ENCODE data around the gene MATN1. TPM values are rescaled to one million over a fixed set of nuclear protein-coding genes. Genes with fewer than 3 reads are reported as not detected.

MATN1 gene
- polyA plus RNA-seq, 2 donors = 0.01 to 0.02 TPM

DNA sequence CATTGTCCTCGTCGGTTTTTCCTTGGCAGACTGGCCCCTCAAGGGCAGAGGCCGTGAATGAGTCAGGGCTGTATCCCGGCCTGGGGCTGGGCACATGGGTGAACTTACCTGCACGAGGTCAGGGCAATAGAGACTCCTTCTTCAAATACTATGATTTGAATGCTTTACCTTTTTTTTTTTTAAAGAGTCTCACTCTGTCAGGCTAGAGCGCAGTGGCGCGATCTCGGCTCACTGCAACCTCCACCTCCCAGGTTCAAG, 29.2 kb upstream of the MATN1 start:
- Histone ChIP-seq H3K27ac (ENCODE audit: low read depth in 2 of 2, low read length in 1 of 2) (no peak overlapping the region), H3K9me3 (ENCODE audit: control insufficient read depth in 2 of 2, insufficient read depth in 1 of 2, low read depth in 1 of 2, low read length in 1 of 2) (no peaks in the 10 kb centered on the region), H3K36me3 (ENCODE audit: control insufficient read depth in 2 of 2, insufficient read depth in 2 of 2, low read length in 1 of 2) (no peaks in the 10 kb centered on the region), H3K27me3 (ENCODE audit: control insufficient read depth in 1 of 2, insufficient read depth in 2 of 2, low read length in 2 of 2) (no peaks in the 10 kb centered on the region), H3K4me3 (ENCODE audit: low read depth in 1 of 2, low read length in 2 of 2) (no peak overlapping the region), H3K4me1 (ENCODE audit: control insufficient read depth in 2 of 2, insufficient read depth in 2 of 2, low read length in 1 of 2) (peaks cover 0 to 21% of the 10 kb centered on the region in 2 donors)
- 54 to 71% methylated on average over 9 of the region's 9 CpGs for WGBS, 2 donors

- Histone ChIP-seq H3K4me3 (ENCODE audit: low read depth in 1 of 2, low read length in 2 of 2) (no peak overlapping the region), H3K4me1 (ENCODE audit: control insufficient read depth in 2 of 2, insufficient read depth in 2 of 2, low read length in 1 of 2) (peaks cover 0 to 24% of the 10 kb centered on the region in 2 donors), H3K36me3 (ENCODE audit: control insufficient read depth in 2 of 2, insufficient read depth in 2 of 2, low read length in 1 of 2) (no peaks in the 10 kb centered on the region), H3K27ac (ENCODE audit: low read depth in 2 of 2, low read length in 1 of 2) (peak overlapping the region in 1 of 2 donors; percentile 40), H3K9me3 (ENCODE audit: control insufficient read depth in 2 of 2, insufficient read depth in 1 of 2, low read depth in 1 of 2, low read length in 1 of 2) (no peaks in the 10 kb centered on the region), H3K27me3 (ENCODE audit: control insufficient read depth in 1 of 2, insufficient read depth in 2 of 2, low read length in 2 of 2) (no peaks in the 10 kb centered on the region)
- 74 to 80% methylated on average over 8 of the region's 8 CpGs for WGBS, 2 donors
These were observed 28.7 kb upstream of the MATN1 start for GRCh38 chr1:30751830-30752650.

GRCh38 chr1:30750731-30751291, 27.4 kb upstream of the MATN1 start:
- H3K36me3 ChIP-seq (ENCODE audit: control insufficient read depth in 2 of 2, insufficient read depth in 2 of 2, low read length in 1 of 2) = no peaks in the 10 kb centered on the region
- 74 to 76% methylated on average over 10 of the region's 10 CpGs for WGBS, 2 donors
- peak overlapping the region; percentile 22 to 67 for H3K27ac ChIP-seq (ENCODE audit: low read depth in 2 of 2, low read length in 1 of 2)
- H3K9me3 ChIP-seq (ENCODE audit: control insufficient read depth in 2 of 2, insufficient read depth in 1 of 2, low read depth in 1 of 2, low read length in 1 of 2) = no peaks in the 10 kb centered on the region
- peaks cover 0 to 30% of the 10 kb centered on the region in 2 donors for H3K4me1 ChIP-seq (ENCODE audit: control insufficient read depth in 2 of 2, insufficient read depth in 2 of 2, low read length in 1 of 2)
- no peaks in the 10 kb centered on the region for H3K27me3 ChIP-seq (ENCODE audit: control insufficient read depth in 1 of 2, insufficient read depth in 2 of 2, low read length in 2 of 2)
- H3K4me3 ChIP-seq (ENCODE audit: low read depth in 1 of 2, low read length in 2 of 2) = no peak overlapping the region

GRCh38 chr1:30749691-30750583, 26.6 kb upstream of the MATN1 start:
- 69 to 74% methylated on average over 23 of the region's 23 CpGs for WGBS, 2 donors
- Histone ChIP-seq H3K9me3 (ENCODE audit: control insufficient read depth in 2 of 2, insufficient read depth in 1 of 2, low read depth in 1 of 2, low read length in 1 of 2) (no peaks in the 10 kb centered on the region), H3K27ac (ENCODE audit: low read depth in 2 of 2, low read length in 1 of 2) (peak overlapping the region; percentile 22 to 67), H3K27me3 (ENCODE audit: control insufficient read depth in 1 of 2, insufficient read depth in 2 of 2, low read length in 2 of 2) (no peaks in the 10 kb centered on the region), H3K4me3 (ENCODE audit: low read depth in 1 of 2, low read length in 2 of 2) (no peak overlapping the region), H3K4me1 (ENCODE audit: control insufficient read depth in 2 of 2, insufficient read depth in 2 of 2, low read length in 1 of 2) (peaks cover 0 to 33% of the 10 kb centered on the region in 2 donors), H3K36me3 (ENCODE audit: control insufficient read depth in 2 of 2, insufficient read depth in 2 of 2, low read length in 1 of 2) (no peaks in the 10 kb centered on the region)

DNA sequence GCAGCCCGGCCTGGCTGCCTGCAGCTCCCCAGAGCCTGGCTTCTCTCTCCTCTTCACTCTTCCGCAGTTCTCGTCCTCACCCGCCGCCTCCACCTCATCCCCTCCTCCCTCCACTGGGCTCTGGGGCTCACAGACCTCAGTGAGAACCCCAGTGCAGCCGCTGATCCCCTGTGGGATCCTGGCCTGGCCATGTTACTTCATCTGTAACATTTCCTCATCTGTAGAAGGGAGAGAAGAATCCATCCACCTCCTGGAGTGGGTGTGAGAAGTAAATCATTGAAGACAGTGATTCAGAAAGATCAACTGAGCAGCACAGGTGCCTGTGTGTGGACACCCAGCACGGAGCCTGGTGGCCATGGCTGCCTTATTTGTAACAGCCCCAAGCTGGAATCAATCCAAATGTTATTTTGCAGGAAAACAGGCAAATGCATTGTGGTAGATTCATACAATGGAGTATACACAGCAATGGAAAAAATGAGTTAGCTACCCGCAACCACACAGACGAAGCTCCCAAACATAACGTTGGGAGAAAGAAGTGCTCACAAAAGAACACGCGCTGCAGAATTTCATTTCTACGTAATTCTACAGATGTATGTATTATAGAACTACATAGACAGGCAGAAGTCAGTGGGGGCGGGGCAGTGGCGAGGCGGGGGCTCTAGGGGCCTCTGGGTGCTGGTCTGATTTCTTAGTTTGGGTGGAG, 25.5 kb upstream of the MATN1 start:
- peak overlapping the region in 1 of 2 donors; percentile 45 for H3K27ac ChIP-seq (ENCODE audit: low read depth in 2 of 2, low read length in 1 of 2)
- H3K4me1 ChIP-seq (ENCODE audit: control insufficient read depth in 2 of 2, insufficient read depth in 2 of 2, low read length in 1 of 2) = peaks cover 0 to 33% of the 10 kb centered on the region in 2 donors
- no peak overlapping the region for H3K4me3 ChIP-seq (ENCODE audit: low read depth in 1 of 2, low read length in 2 of 2)
- no peaks in the 10 kb centered on the region for H3K36me3 ChIP-seq (ENCODE audit: control insufficient read depth in 2 of 2, insufficient read depth in 2 of 2, low read length in 1 of 2)
- no peaks in the 10 kb centered on the region for H3K9me3 ChIP-seq (ENCODE audit: control insufficient read depth in 2 of 2, insufficient read depth in 1 of 2, low read depth in 1 of 2, low read length in 1 of 2)
- 71 to 72% methylated on average over 16 of the region's 16 CpGs for WGBS, 2 donors
- no peaks in the 10 kb centered on the region for H3K27me3 ChIP-seq (ENCODE audit: control insufficient read depth in 1 of 2, insufficient read depth in 2 of 2, low read length in 2 of 2)

DNA sequence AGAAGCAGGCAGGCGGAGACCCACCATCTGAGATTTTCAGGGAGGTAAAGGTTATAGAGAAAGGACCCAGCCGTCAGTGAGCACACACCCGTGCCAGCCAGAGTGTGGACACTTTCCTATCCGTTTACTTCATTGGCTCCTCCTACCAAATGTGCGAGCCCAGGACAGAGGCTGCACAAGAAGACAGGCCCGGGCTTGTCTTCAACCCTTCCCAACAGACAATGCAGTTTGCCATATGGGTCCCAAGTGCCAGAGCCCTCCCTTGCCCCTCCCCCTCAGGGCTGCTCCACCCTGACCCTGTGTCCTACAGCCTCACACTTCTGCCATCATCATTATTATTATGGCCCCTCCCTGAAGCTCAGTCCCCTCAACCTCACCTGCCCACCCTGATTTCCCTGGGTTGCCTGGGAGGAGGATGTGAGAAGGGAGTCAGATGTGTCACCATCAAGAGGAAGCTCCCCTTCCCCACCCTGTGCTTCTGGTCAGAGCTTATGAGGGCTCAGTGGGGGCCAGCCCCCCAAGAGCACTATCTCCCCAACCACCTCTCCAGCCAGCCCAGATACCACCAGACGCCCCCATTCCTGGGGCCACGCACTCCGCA, 24.8 kb upstream of the MATN1 start:
- no peaks in the 10 kb centered on the region for H3K27me3 ChIP-seq (ENCODE audit: control insufficient read depth in 1 of 2, insufficient read depth in 2 of 2, low read length in 2 of 2)
- peak overlapping the region in 1 of 2 donors; percentile 64 for H3K27ac ChIP-seq (ENCODE audit: low read depth in 2 of 2, low read length in 1 of 2)
- no peak overlapping the region for H3K4me3 ChIP-seq (ENCODE audit: low read depth in 1 of 2, low read length in 2 of 2)
- H3K4me1 ChIP-seq (ENCODE audit: control insufficient read depth in 2 of 2, insufficient read depth in 2 of 2, low read length in 1 of 2) = peaks cover 0 to 33% of the 10 kb centered on the region in 2 donors
- WGBS, 2 donors = 45 to 55% methylated on average over 9 of the region's 9 CpGs
- no peaks in the 10 kb centered on the region for H3K36me3 ChIP-seq (ENCODE audit: control insufficient read depth in 2 of 2, insufficient read depth in 2 of 2, low read length in 1 of 2)
- no peaks in the 10 kb centered on the region for H3K9me3 ChIP-seq (ENCODE audit: control insufficient read depth in 2 of 2, insufficient read depth in 1 of 2, low read depth in 1 of 2, low read length in 1 of 2)

- H3K27ac ChIP-seq (ENCODE audit: low read depth in 2 of 2, low read length in 1 of 2) = peak overlapping the region; percentile 4 to 64
- WGBS, 2 donors = 82 to 90% methylated on average over 17 of the region's 17 CpGs
- no peak overlapping the region for H3K4me3 ChIP-seq (ENCODE audit: low read depth in 1 of 2, low read length in 2 of 2)
- H3K4me1 ChIP-seq (ENCODE audit: control insufficient read depth in 2 of 2, insufficient read depth in 2 of 2, low read length in 1 of 2) = peaks cover 0 to 31% of the 10 kb centered on the region in 2 donors
- H3K36me3 ChIP-seq (ENCODE audit: control insufficient read depth in 2 of 2, insufficient read depth in 2 of 2, low read length in 1 of 2) = no peaks in the 10 kb centered on the region
- no peaks in the 10 kb centered on the region for H3K27me3 ChIP-seq (ENCODE audit: control insufficient read depth in 1 of 2, insufficient read depth in 2 of 2, low read length in 2 of 2)
- no peaks in the 10 kb centered on the region for H3K9me3 ChIP-seq (ENCODE audit: control insufficient read depth in 2 of 2, insufficient read depth in 1 of 2, low read depth in 1 of 2, low read length in 1 of 2)
These were observed 23.9 kb upstream of the MATN1 start for GRCh38 chr1:30747033-30748008.

DNA sequence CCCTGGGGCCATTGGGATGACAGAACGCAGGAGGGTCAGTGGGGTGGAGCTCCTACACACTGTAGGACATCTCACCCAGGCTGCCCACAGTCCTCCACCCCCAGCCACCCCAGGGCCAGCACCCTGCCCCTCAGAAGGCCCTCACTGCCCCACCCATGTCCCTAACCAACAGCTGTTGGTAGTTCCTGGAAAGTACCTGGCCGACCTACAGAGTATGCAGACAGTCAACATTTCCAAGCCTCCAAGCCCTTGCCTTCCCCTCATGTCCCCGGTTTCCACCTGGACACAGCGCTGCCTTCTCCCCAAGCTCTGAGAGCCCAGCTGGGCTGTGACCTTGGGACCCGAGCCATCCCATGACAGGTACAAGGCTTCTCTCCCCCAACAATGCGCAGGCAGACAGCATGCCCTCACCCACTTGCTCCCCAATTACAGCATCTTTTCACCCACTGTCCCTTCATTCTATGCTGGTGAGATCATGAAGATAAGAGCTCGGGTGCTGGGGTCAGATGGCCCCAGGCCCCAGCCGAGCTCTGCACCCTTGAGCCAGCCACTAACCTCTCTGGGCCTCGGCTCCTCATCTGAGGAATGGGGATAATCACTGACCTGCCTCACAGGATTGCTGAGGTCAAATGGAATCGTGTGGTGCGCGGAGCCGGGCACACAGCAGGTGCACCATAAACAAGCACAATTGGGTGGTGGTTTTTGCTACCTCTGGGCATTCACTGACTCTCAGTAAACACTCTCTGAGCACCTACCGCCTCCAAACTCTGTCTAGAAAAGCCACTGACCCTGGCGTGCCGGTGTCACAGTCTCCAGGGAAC, 23.0 kb upstream of the MATN1 start:
- Histone ChIP-seq H3K9me3 (ENCODE audit: control insufficient read depth in 2 of 2, insufficient read depth in 1 of 2, low read depth in 1 of 2, low read length in 1 of 2) (no peaks in the 10 kb centered on the region), H3K4me3 (ENCODE audit: low read depth in 1 of 2, low read length in 2 of 2) (no peak overlapping the region), H3K36me3 (ENCODE audit: control insufficient read depth in 2 of 2, insufficient read depth in 2 of 2, low read length in 1 of 2) (no peaks in the 10 kb centered on the region), H3K4me1 (ENCODE audit: control insufficient read depth in 2 of 2, insufficient read depth in 2 of 2, low read length in 1 of 2) (peaks cover 0 to 30% of the 10 kb centered on the region in 2 donors), H3K27me3 (ENCODE audit: control insufficient read depth in 1 of 2, insufficient read depth in 2 of 2, low read length in 2 of 2) (no peaks in the 10 kb centered on the region), H3K27ac (ENCODE audit: low read depth in 2 of 2, low read length in 1 of 2) (peak overlapping the region; percentile 24 to 37)
- 67 to 79% methylated on average over 16 of the region's 16 CpGs for WGBS, 2 donors
